T-helper 1 cell (primary cell): ENCODE results near the gene ELOVL2.
"Not testable (repeated sequence)": the region's sequence is repeated elsewhere in the genome, so short reads cannot be mapped to it uniquely, and the experiment has no call there.

Experiments
- DNase-seq, 5 donors: peaks; one replicate each; pipeline ENCODE4 v3.0.0-alpha.2; 2012 to 2020

ELOVL2 gene

GRCh38 chr6:11021003-11021402 lies 23.1 kb downstream of the ELOVL2 start:
- no peak for DNase-seq

GRCh38 chr6:11018225-11018624 lies 25.9 kb downstream of the ELOVL2 start:
- no peak for DNase-seq

GRCh38 chr6:11017090-11017489 lies 27.0 kb downstream of the ELOVL2 start:
- no peak for DNase-seq

DNA sequence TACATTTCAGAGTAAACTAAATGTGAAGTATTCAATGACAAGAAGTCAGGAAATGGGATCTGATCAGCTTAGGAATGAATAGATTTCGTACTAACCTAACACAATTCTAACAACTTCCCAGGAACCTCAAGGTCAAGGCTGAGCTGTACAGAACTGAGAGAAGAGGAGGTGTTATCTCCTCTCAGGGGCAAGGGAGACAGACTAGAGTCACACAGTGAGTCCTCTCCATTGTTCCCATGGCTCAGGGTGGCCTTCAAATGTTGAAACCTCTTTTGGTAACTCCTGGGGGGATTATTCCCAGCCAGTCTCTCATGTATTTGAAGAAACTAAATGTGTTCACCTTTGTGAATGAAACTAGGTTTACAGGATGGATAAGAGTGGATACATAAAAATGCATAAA lies 27.7 kb downstream of the ELOVL2 start:
- no peak for DNase-seq

DNA sequence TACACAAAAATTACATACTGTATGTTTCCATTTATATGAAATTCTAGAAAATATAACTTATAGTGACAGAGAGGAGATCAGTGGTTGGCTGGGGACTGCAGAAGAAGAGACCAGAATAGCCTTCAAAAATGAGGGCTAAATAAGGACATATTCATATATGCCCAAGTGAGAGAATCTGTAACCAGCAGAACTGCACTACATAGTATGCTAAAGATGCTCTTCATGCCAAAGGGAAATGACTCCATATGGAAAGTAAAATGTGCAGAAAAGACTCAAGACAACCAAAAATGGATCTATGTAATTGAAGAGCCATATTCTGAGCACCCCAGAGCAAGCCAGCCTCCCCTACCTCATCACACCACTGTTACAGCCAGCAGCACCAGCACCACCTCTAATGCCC lies 29.0 kb downstream of the ELOVL2 start:
- DNase-seq = no peak

- DNase-seq = no peak
Observed at GRCh38 chr6:11013721-11014070, 30.4 kb downstream of the ELOVL2 start.

DNA sequence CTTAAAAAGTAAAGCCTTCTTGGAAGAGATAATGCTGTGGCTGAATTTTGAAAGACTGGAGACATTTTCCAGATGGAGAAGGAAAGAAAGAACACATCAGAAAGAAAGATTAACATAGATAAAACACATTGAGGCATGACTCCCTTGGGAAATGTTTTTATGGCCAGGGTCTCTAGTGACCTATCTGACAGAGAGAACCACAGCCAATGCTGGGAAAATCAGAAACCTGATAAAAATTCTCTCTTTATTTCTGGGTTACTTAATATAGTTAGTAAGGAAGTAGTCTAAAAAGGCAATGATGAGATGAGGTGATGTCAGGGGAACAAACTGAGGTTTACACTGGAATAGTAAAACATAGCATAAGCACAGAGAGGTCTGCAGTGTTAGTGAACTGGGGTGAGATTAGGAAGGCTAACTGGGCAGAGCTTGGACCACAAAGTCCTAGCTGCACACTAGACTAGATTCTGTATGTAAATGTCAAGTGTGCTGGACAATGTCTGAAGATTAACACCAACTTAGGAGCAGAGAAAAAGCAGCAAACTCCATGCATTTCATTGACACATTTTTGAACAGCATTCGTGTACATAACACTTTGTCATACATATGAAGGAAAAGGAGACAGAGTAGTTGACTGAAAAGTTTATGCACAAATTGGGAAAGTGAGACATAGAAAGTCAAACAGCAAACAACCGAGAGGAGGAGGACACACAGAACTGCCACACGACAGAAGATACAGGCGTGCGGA lies 31.0 kb downstream of the ELOVL2 start:
- no peak for DNase-seq

DNA sequence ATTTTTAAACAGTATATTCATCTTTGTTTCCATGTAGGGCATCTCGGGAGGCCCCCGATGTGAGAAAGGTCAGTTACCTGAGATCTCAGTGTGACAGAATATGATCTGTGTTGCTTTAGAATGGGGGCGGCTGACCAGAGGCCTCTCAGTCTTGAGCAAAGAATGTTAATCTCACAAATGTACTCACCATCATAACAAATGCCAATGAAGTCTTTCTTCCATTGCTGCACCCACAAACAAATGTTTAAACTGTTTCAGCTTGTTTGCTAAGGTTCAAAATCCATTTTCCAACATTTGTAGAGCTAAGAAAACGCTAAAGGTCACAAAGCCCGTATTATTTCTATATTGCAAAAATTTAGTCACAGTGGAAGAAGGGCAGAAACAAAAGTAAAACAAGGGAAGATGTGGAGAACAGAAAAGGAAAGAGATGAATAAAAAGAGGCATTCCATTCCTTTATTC lies 31.8 kb downstream of the ELOVL2 start:
- DNase-seq = no peak

DNA sequence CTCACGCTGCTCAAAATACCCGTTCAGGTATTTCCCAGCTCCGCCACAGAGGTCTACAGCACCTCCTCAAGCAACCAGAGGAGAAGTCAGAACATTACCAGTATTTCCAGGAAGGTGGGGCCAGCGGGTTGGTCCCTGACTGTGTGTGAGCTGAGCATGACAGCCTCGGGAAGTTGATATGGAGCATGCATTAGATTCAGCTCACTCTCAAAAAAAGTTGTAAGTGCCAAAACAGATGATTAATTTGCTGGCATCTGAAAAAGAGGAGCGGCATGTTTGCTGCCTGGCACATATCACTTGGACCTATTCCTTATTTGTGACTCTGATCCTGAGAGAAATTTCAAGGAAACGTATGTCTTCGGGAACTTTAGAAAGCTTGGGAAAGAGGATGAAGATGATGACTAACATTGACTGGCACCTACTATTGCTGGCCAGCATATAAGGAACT lies 32.3 kb downstream of the ELOVL2 start:
- DNase-seq = no peak

DNA sequence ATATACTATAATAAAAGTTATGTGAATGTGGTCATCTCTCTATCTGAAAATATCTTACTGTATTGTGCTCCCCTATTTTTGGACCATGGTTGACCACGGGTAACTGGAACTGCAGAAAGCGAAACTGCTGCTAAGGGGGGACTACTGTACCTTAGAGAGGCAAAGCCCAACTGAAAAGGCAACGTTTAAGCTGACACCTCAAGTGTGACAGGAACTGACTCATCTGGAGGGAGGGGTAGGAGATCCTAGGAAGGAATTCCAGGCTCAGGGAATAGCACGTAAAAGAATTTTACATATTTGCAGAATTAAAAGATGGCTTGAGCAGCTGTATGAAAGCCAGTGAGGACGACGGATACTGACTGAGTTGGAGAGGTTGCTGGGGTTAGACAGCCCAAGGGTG lies 34.8 kb downstream of the ELOVL2 start:
- DNase-seq = no peak

GRCh38 chr6:11008821-11009220 lies 35.3 kb downstream of the ELOVL2 start:
- no peak for DNase-seq

DNA sequence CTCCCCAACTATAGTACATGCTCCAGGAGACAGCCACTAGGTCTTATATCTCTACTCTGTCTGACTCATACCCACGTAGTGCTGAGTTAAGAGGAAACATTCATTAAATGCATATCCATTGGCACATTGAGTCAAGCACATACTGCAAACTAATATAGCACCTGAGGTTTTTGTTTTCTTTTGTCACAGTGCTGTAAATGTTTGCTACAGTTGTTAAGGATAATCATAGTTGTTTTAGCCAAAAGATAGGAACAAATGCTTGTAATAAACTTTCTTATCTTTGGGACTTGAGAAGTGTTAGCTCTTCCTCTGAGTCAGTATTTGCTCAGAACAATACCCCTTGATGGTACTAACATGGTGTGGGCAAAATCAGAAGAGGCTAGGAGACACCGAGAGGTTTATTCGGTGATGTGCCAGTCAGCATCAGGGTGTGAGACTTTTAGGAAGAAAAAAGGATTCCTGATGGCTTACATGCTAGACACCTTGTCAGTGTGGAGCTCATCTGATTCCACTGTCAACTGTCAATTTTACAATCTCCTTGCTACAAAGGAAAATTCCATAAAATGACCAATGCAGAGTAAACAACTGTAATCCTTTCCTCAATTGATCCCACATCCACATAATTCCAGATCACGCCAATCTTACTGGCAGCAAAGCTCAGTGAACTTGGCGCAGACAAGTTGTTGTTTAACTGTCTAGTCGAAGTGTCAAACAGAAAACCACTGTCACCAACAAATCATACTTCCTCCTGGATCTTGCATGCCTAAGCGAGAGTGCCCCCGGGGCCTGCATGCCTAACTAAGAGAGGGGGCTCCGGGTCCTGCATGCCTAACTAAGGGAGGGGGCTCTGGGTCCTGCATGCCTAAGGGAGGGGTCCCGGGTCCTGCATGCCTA lies 36.1 kb downstream of the ELOVL2 start:
- no peak for DNase-seq

DNA sequence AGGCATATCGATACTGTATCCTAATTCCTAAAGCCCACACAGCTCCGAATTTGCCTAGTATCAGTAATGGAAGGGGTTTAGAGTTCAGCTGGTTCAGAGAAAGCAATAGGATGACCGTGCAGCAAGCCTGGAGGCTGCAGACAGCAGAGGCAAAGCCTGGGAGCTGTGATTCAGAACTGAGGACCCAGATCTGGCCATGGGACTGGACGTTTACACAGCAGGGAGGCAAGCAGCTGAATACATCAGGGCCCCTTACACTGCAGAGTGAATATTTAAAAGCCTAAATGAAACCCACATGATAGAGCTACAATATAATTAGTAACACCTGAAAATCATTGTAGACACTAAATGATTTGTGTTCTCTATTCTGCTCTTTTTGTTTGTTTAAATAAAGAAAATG lies 38.0 kb downstream of the ELOVL2 start:
- DNase-seq = no peak

DNA sequence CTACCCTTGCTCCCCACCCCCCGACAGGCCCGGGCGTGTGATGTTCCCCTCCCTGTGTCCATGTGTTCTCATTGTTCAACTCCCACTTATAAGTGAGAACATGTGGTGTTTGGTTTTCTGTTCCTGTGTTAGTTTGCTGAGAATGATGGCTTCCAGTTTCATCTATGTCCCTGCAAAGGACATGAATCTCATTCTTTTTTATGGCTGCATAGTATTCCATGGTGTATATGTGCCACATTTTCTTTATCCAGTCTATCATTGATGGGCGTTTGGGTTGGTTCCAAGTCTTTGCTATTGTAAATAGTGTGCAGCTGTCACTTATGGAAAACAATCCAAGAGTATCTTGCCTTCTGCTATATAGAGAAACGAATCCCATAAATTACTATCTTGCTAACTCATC lies 40.8 kb downstream of the ELOVL2 start:
- not testable (repeated sequence) for DNase-seq

GRCh38 chr6:11002176-11002575 lies 41.9 kb downstream of the ELOVL2 start:
- no peak for DNase-seq

DNA sequence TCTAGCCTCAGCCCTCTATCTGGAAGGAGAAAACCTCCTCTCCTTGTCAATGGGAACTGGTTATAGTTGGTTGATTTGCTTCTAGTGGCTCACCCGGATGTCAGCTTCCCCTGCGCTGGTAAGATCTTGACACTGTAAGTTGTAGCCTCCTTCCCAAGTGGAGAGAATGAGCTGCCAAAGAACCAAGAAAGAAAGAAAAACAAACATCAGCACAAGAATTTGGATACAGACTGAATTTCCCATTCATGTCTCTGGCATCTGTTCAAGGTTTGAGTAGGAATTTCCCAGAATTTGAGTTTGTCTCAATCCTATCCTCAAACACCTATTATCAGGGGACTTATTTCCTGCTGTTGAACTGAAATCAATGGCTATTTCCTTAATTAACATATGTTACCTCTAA lies 44.1 kb downstream of the ELOVL2 start:
- DNase-seq = no peak

- DNase-seq = no peak
Observed at GRCh38 chr6:10995114-10995707, 48.9 kb downstream of the ELOVL2 start.

DNA sequence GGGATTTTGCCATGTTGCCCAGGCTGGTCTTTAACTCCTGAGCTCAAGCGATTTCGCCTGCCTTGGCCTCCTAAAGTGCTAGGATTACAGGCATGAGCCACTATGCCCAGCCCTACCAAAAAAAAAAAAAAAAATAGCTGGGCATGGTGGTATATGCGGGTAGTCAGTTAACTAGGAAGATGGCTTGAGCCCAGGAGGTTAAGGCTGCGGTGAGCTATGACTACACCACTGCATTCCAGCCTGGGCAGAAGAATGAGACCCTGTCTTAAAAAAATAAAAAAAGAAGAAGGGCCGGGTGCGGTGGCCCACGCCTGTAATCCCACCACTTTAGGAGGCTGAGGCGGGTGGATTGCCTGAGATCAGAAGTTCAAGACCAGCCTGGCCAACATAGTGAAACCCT lies 50.2 kb downstream of the ELOVL2 start:
- DNase-seq = no peak

- no peak for DNase-seq
Observed at GRCh38 chr6:10991115-10991514, 53.0 kb downstream of the ELOVL2 start.

- no peak for DNase-seq
Observed at GRCh38 chr6:10989587-10989986, 54.5 kb downstream of the ELOVL2 start.

GRCh38 chr6:10984959-10985358 lies 59.1 kb downstream of the ELOVL2 start:
- DNase-seq = not testable (repeated sequence)

DNA sequence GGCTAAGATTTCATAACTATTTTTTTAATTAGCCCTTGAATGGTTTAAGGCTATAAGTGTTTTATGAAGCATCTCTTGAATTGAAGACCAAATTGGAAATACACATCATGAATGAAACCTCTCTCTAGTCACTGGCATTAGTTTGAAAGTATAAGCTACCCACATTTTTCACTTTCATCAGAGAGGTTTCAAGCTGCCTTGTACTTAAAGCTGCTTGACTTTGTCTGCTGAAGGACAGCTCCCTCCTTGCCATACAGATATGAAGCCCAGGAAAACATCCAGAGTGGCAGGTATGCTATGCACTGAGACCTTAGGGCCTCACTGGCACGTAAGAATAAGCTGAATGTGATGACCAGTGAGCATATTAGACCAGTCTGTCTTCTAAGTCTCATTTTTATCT lies 62.7 kb downstream of the ELOVL2 start:
- no peak for DNase-seq

DNA sequence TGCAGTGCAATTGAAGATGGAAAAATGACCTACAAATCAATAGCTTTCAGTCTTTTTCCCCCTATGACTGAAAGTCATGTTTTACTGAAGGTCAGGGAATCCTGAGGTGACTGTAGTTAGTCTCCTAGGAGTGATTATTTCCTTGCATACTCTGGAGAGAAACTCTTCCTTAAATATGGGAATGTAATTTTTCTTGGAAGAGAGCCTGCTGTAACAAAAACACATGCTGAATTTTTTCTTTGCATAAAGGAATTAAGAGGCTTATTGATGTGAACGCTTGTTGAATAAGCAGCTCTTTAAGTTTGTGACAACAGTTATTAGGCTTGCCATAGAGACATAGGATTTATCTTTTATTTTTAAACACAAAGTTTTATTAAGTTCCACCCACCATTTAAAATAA lies 64.5 kb downstream of the ELOVL2 start:
- no peak for DNase-seq
